HEK293 (cell line): ENCODE data around the gene MMP25.

Source experiments
- CTCF ChIA-PET: fragments of 350-600 bp; formaldehyde crosslinking; extraction: SDS; loops from one replicate; lab custom pipeline; 2021; ENCODE audit warnings: antibody characterized with exemption; lab: Yijun Ruan, JAX
- POLR2A ChIA-PET: fragments of 300-600 bp; formaldehyde crosslinking; extraction: SDS; loops from one replicate; lab custom pipeline; 2020; ENCODE audit warnings: antibody characterized with exemption, inconsistent platforms; lab: Yijun Ruan, JAX
- H3K27ac ChIP-seq: fragments of 200-500 bp; sonication (Bioruptor generic); 2 replicates; pipeline ENCODE4 v1.5.1; 2014; ENCODE audit warnings: low read depth, low read length, control low read depth, inconsistent platforms; ENCODE audit errors: extremely low read depth
- H3K36me3 ChIP-seq, 2 experiments: fragments of 200-500 bp in 1 of 2; sonication (Bioruptor generic) in 1 of 2; 1 replicate in 1 of 2; 2 replicates in 1 of 2; pipeline ENCODE4 v1.5.1; 2014 to 2017; ENCODE audit warnings: inconsistent platforms in 2 of 2, low read length in 2 of 2; ENCODE audit not compliant: control insufficient read depth in 2 of 2, insufficient read depth in 1 of 2
- H3K4me1 ChIP-seq: fragments of 200-500 bp; sonication (Bioruptor generic); 2 replicates; pipeline ENCODE4 v1.5.1; 2014; ENCODE audit warnings: mild to moderate bottlenecking, low read length, inconsistent platforms; ENCODE audit not compliant: control insufficient read depth, insufficient read depth
- H3K4me3 ChIP-seq: 2 replicates; pipeline ENCODE4 v1.5.1; 2011; ENCODE audit warnings: low read depth, mild to moderate bottlenecking, control low read depth, low read length, moderate library complexity
- H3K9me3 ChIP-seq: fragments of 200-500 bp; sonication (Bioruptor generic); 2 replicates; pipeline ENCODE4 v1.5.1; 2014; ENCODE audit warnings: low read depth, low read length, inconsistent platforms; ENCODE audit not compliant: control insufficient read depth, insufficient read depth
- AEBP2 ChIP-seq: fragments of 450-650 bp; formaldehyde crosslinking; IDR thresholded peaks from 2 replicates; pipeline ENCODE4 v1.5.1; 2016; ENCODE audit warnings: missing biosample characterization, missing genetic modification characterization, borderline replicate concordance
- BCL11B ChIP-seq: fragments of 450-650 bp; formaldehyde crosslinking; IDR thresholded peaks from 2 replicates; pipeline ENCODE4 v1.5.1; 2016; ENCODE audit warnings: low read depth, missing biosample characterization, missing genetic modification characterization
- GLIS2 ChIP-seq: fragments of 450-650 bp; formaldehyde crosslinking; IDR thresholded peaks from 2 replicates; pipeline ENCODE4 v1.5.1; 2016; ENCODE audit warnings: missing biosample characterization, missing genetic modification characterization
- HOXA7 ChIP-seq: sonication (generic); formaldehyde crosslinking; IDR thresholded peaks from 2 replicates; pipeline ENCODE4 v1.8.1; 2022; ENCODE audit warnings: missing genetic modification reagents, borderline replicate concordance
- KLF10 ChIP-seq: fragments of 450-650 bp; IDR thresholded peaks from 2 replicates; pipeline ENCODE4 v1.5.1; 2018; ENCODE audit warnings: missing biosample characterization, mild to moderate bottlenecking, missing genetic modification characterization
- KLF16 ChIP-seq: fragments of 450-650 bp; formaldehyde crosslinking; IDR thresholded peaks from 2 replicates; pipeline ENCODE4 v1.5.1; 2017; ENCODE audit warnings: missing biosample characterization, missing genetic modification characterization
- KLF17 ChIP-seq: fragments of 450-650 bp; formaldehyde crosslinking; IDR thresholded peaks from 2 replicates; pipeline ENCODE4 v1.5.1; 2016; ENCODE audit warnings: missing biosample characterization, missing genetic modification characterization
- KLF8 ChIP-seq: fragments of 450-650 bp; formaldehyde crosslinking; IDR thresholded peaks from 2 replicates; pipeline ENCODE4 v1.5.1; 2016; ENCODE audit warnings: missing biosample characterization, missing genetic modification characterization
- PRDM6 ChIP-seq: fragments of 450-650 bp; formaldehyde crosslinking; IDR thresholded peaks from 2 replicates; pipeline ENCODE4 v1.5.1; 2017; ENCODE audit warnings: missing biosample characterization, missing genetic modification characterization
- SP2 ChIP-seq: fragments of 450-650 bp; formaldehyde crosslinking; IDR thresholded peaks from 2 replicates; pipeline ENCODE4 v1.5.1; 2016; ENCODE audit warnings: missing biosample characterization, missing genetic modification characterization
- ZBTB6 ChIP-seq: fragments of 450-650 bp; formaldehyde crosslinking; IDR thresholded peaks from 2 replicates; pipeline ENCODE4 v1.5.1; 2017; ENCODE audit warnings: missing biosample characterization, missing genetic modification characterization
- ZBTB8A ChIP-seq: fragments of 450-650 bp; formaldehyde crosslinking; IDR thresholded peaks from 2 replicates; pipeline ENCODE4 v1.5.1; 2016; ENCODE audit warnings: missing biosample characterization, missing genetic modification characterization
- ZIC2 ChIP-seq: fragments of 450-650 bp; formaldehyde crosslinking; IDR thresholded peaks from 2 replicates; pipeline ENCODE4 v1.5.1; 2016; ENCODE audit warnings: missing biosample characterization, missing genetic modification characterization
- ZNF214 ChIP-seq: fragments of 450-650 bp; formaldehyde crosslinking; IDR thresholded peaks from 2 replicates; pipeline ENCODE4 v1.5.1; 2017; ENCODE audit warnings: missing biosample characterization, mild to moderate bottlenecking, missing genetic modification characterization, borderline replicate concordance
- ZNF223 ChIP-seq: fragments of 450-650 bp; formaldehyde crosslinking; IDR thresholded peaks from 2 replicates; pipeline ENCODE4 v1.5.1; 2016; ENCODE audit warnings: missing biosample characterization, missing genetic modification characterization
- ZNF292 ChIP-seq: fragments of 450-650 bp; formaldehyde crosslinking; IDR thresholded peaks from 2 replicates; pipeline ENCODE4 v1.5.1; 2016; ENCODE audit warnings: low read depth, missing biosample characterization, missing genetic modification characterization, borderline replicate concordance
- ZNF302 ChIP-seq: fragments of 450-650 bp; formaldehyde crosslinking; IDR thresholded peaks from 2 replicates; pipeline ENCODE4 v1.5.1; 2016; ENCODE audit warnings: missing biosample characterization, missing genetic modification characterization, low read depth
- ZNF561 ChIP-seq: fragments of 450-650 bp; IDR thresholded peaks from 2 replicates; pipeline ENCODE4 v1.5.1; 2018; ENCODE audit warnings: missing biosample characterization, missing genetic modification characterization, borderline replicate concordance
- ZNF585B ChIP-seq: fragments of 450-650 bp; formaldehyde crosslinking; IDR thresholded peaks from 2 replicates; pipeline ENCODE4 v1.5.1; 2016; ENCODE audit warnings: missing biosample characterization, missing genetic modification characterization
- ZNF629 ChIP-seq: fragments of 450-650 bp; formaldehyde crosslinking; IDR thresholded peaks from 2 replicates; pipeline ENCODE4 v1.5.1; 2017; ENCODE audit warnings: missing biosample characterization, missing genetic modification characterization
- ZNF654 ChIP-seq: fragments of 450-650 bp; formaldehyde crosslinking; IDR thresholded peaks from 2 replicates; pipeline ENCODE4 v1.5.1; 2016; ENCODE audit warnings: low read depth, missing biosample characterization, missing genetic modification characterization
- ZNF664 ChIP-seq: fragments of 450-650 bp; formaldehyde crosslinking; IDR thresholded peaks from 2 replicates; pipeline ENCODE4 v1.5.1; 2016; ENCODE audit warnings: missing biosample characterization, missing genetic modification characterization
- ZNF707 ChIP-seq: fragments of 450-650 bp; formaldehyde crosslinking; IDR thresholded peaks from 2 replicates; pipeline ENCODE4 v1.5.1; 2016; ENCODE audit warnings: missing biosample characterization, missing genetic modification characterization
- ZNF76 ChIP-seq: fragments of 450-650 bp; formaldehyde crosslinking; IDR thresholded peaks from 2 replicates; pipeline ENCODE4; 2016; ENCODE audit warnings: low read depth, missing biosample characterization, missing genetic modification characterization, borderline replicate concordance
- ZNF791 ChIP-seq: fragments of 450-650 bp; formaldehyde crosslinking; IDR thresholded peaks from 2 replicates; pipeline ENCODE4 v1.5.1; 2016; ENCODE audit warnings: missing biosample characterization, missing genetic modification characterization
- ZNF843 ChIP-seq: fragments of 450-650 bp; formaldehyde crosslinking; IDR thresholded peaks from 2 replicates; pipeline ENCODE4 v1.5.1; 2016; ENCODE audit warnings: missing biosample characterization, missing genetic modification characterization
- TF ChIP-seq, protein P1 (sequence below): fragments of 450-650 bp; formaldehyde crosslinking; IDR thresholded peaks from 2 replicates; pipeline ENCODE4 v1.5.1; 2016; ENCODE audit warnings: missing biosample characterization, missing genetic modification characterization

The MMP25 gene

DNA sequence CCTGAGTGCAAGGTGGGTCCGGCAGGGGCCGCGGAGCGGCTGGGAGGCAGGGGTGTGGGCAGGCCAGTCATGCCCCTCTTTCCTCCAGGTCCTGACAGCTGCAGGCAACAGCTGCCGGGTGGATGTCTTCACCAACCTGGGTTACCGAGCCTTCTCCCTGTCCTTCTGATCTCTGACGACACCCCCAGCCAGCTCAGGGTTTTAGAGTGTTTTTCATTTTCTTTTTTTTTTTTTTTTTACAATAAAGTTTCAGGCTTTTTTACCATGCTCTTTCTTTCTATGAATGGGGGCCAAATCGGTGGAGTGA lies 18.9 kb upstream of the MMP25 start:
- Histone ChIP-seq H3K36me3 (peaks cover 0 to 22% of the 10 kb centered on the region in 2 experiments; a peak in 1 of 3 replicates), H3K4me1 (peaks cover 14% of the 10 kb centered on the region), H3K4me3 (no peak overlapping the region), H3K9me3 (no peaks in the 10 kb centered on the region), H3K27ac (no peak overlapping the region)
- POLR2A ChIA-PET, result interaction anchor here (0.7 to 11.9 kb wide), 14 partner anchors 7 to 145 kb away, joined by 3 to 247 read pairs (median 6); partner anchors contain the start of genes KREMEN2, MMP25, TNFRSF12A and ZNF205
- TF ChIP-seq ZNF707 (tag by site-specific recombination) (no peak), ZNF302 (tag by site-specific recombination) (no peak), AEBP2 (tag by site-specific recombination) (no peak), ZNF561 (tag by site-specific recombination) (no peak), HOXA7 (CRISPR knock-in tag) (no peak), ZNF654 (no peak), ZNF76 (tag by site-specific recombination) (no peak), ZNF664 (tag by site-specific recombination) (no peak), ZNF214 (tag by site-specific recombination) (no peak), ZNF843 (tag by site-specific recombination) (no peak), PRDM6 (tag by site-specific recombination) (no peak), SP2 (tag by site-specific recombination) (no peak), ZNF292 (no peak), BCL11B (tag by site-specific recombination) (no peak)
- CTCF ChIA-PET, result interaction anchor here (0.5 to 9.2 kb wide), 18 partner anchors 8 to 1576 kb away, joined by 3 to 149 read pairs (median 4); partner anchors contain the start of genes BICDL2 and TNFRSF12A

- Histone ChIP-seq H3K9me3 (no peaks in the 10 kb centered on the region), H3K4me1 (peaks cover 7% of the 10 kb centered on the region), H3K4me3 (no peak overlapping the region), H3K36me3 (peaks cover 0 to 22% of the 10 kb centered on the region in 2 experiments; a peak in 1 of 3 replicates), H3K27ac (no peak overlapping the region)
- CTCF ChIA-PET, result interaction anchor here (0.5 to 9.2 kb wide), 24 partner anchors 9 to 379 kb away, joined by 3 to 149 read pairs (median 4); partner anchors contain the start of genes BICDL2, MMP25 and TNFRSF12A
- POLR2A ChIA-PET, result interaction anchor here (0.7 to 11.9 kb wide), 17 partner anchors 8 to 144 kb away, joined by 3 to 247 read pairs (median 5); partner anchors contain the start of genes KREMEN2, MMP25, PAQR4 and TNFRSF12A
- TF ChIP-seq ZNF223, result no peak
- TF ChIP-seq GLIS2 (tag by site-specific recombination), result peak; percentile 46; the same call in 1 of the 2 replicates
- peak; percentile 71; the same call in 1 of the 2 replicates for TF ChIP-seq KLF16
- peak; percentile 32; the same call in 1 of the 2 replicates for TF ChIP-seq KLF10 (tag by site-specific recombination)
- TF ChIP-seq, protein P1, sequence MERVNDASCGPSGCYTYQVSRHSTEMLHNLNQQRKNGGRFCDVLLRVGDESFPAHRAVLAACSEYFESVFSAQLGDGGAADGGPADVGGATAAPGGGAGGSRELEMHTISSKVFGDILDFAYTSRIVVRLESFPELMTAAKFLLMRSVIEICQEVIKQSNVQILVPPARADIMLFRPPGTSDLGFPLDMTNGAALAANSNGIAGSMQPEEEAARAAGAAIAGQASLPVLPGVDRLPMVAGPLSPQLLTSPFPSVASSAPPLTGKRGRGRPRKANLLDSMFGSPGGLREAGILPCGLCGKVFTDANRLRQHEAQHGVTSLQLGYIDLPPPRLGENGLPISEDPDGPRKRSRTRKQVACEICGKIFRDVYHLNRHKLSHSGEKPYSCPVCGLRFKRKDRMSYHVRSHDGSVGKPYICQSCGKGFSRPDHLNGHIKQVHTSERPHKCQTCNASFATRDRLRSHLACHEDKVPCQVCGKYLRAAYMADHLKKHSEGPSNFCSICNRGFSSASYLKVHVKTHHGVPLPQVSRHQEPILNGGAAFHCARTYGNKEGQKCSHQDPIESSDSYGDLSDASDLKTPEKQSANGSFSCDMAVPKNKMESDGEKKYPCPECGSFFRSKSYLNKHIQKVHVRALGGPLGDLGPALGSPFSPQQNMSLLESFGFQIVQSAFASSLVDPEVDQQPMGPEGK (tag by site-specific recombination), result peak; percentile 29
- TF ChIP-seq ZIC2 (tag by site-specific recombination), result peak; percentile 64
- peak; percentile 66; the same call in 1 of the 2 replicates for TF ChIP-seq KLF17 (tag by site-specific recombination)
- TF ChIP-seq ZBTB6, result peak; percentile 98
- no peak for TF ChIP-seq ZNF629
- peak; percentile 48 for TF ChIP-seq ZBTB8A (tag by site-specific recombination)
- peak; percentile 66; the same call in 1 of the 2 replicates for TF ChIP-seq KLF8
- no peak for TF ChIP-seq ZNF791 (tag by site-specific recombination)
- TF ChIP-seq ZNF585B, result no peak
Measured at GRCh38 chr16:3027983-3028715, 18.2 kb upstream of the MMP25 start.
